Kidney (tissue), 14 donors: ENCODE measurements around the gene C4A. TPM values are rescaled to one million over a fixed set of nuclear protein-coding genes. Genes with fewer than 3 reads are reported as not detected.
"Not testable (repeated sequence)": the region's sequence is repeated elsewhere in the genome, so short reads cannot be mapped to it uniquely, and the experiment has no call there.

Source experiments
- DNase-seq, 5 donors: peaks; one replicate each; pipeline ENCODE4 v3.0.0-alpha.2; 2013 to 2020
- FAIRE-seq: peaks from 2 replicates; lab custom pipeline; 2012; peaks lifted over from hg19 to GRCh38; lab: Jason Lieb, UNC
- H3K27ac ChIP-seq, 2 donors: one replicate each; pipeline ENCODE4 v1.7.0; 2013; ENCODE audit warnings: low read depth in 2 of 2, low read length in 2 of 2, inconsistent platforms in 1 of 2
- H3K27me3 ChIP-seq: one replicate; pipeline ENCODE4 v1.7.1; 2013; ENCODE audit warnings: low read length, inconsistent platforms; ENCODE audit not compliant: control insufficient read depth, insufficient read depth
- H3K36me3 ChIP-seq, 3 donors: one replicate each; pipeline versions ENCODE4 v1.7.0 to v1.7.1; 2013; ENCODE audit warnings: low read length in 3 of 3, control low read depth in 1 of 3, inconsistent platforms in 1 of 3; ENCODE audit not compliant: insufficient read depth in 3 of 3, control insufficient read depth in 2 of 3
- H3K4me1 ChIP-seq, 3 donors: one replicate each; pipeline versions ENCODE4 v1.7.0 to v1.7.1; 2013; ENCODE audit warnings: low read length in 3 of 3, inconsistent platforms in 1 of 3, low read depth in 1 of 3; ENCODE audit not compliant: control insufficient read depth in 2 of 3, insufficient read depth in 2 of 3
- H3K4me3 ChIP-seq, 3 donors: one replicate each; pipeline versions ENCODE4 v1.7.0 to v1.8.1; 2013; ENCODE audit warnings: low read length in 3 of 3, control low read depth in 1 of 3, inconsistent platforms in 1 of 3
- H3K9ac ChIP-seq, 3 donors: one replicate each; pipeline versions ENCODE4 v1.7.0 to v1.7.1; 2013; ENCODE audit warnings: low read length in 3 of 3, control low read depth in 1 of 3, inconsistent platforms in 1 of 3
- H3K9me3 ChIP-seq, 3 donors: one replicate each; pipeline versions ENCODE4 v1.7.0 to v1.7.1; 2013; ENCODE audit warnings: low read length in 3 of 3, control low read depth in 1 of 3, inconsistent platforms in 1 of 3; ENCODE audit not compliant: control insufficient read depth in 2 of 3, insufficient read depth in 1 of 3
- CTCF ChIP-seq: IDR thresholded peaks from 3 replicates; pipeline ENCODE4 v1.5.1; 2012; ENCODE audit warnings: mild to moderate bottlenecking, moderate library complexity, borderline replicate concordance; ENCODE audit not compliant: insufficient read depth; ENCODE audit errors: extremely low read depth
- intact Hi-C: fragments of 100-400 bp; cut with DNase I; formaldehyde crosslinking; loops from one replicate; pipeline ENCODE4 v1.11.1; 2022
- polyA plus RNA-seq: library from polyadenylated mRNA; stranded (reverse); fragments of 350-450 nt; fragmentation: Illumina TruSeq; extraction: RNeasy Lipid Tissue Mini Kit (QIAGEN cat#74804); gene quantifications from one replicate; pipeline ENCODE4 v1.2.3, GENCODE V29; 2014; ENCODE audit warnings: low read depth, low replicate concordance; ENCODE audit not compliant: insufficient read depth
- total RNA-seq: library from RNA; stranded (reverse); fragmentation: NEBNext Ultra II Directional; extraction: Animal tissue kit (Norgen Biotek cat#: 25700); gene quantifications from one replicate; pipeline ENCODE4 v1.2.1, GENCODE V29; 2021
- donor health status: control.
- donor health status: control.
- donor health status: control.
- donor health status: control.
- donor health status: control.
- donor health status: DM: yes; HTN: yes; CAD: no.
- donor health status: Normal renal cell carcinoma (clear cell type).

The C4A gene
- total and polyA plus RNA-seq, 2 donors from 2014 or later = 250 to 521 TPM

DNA sequence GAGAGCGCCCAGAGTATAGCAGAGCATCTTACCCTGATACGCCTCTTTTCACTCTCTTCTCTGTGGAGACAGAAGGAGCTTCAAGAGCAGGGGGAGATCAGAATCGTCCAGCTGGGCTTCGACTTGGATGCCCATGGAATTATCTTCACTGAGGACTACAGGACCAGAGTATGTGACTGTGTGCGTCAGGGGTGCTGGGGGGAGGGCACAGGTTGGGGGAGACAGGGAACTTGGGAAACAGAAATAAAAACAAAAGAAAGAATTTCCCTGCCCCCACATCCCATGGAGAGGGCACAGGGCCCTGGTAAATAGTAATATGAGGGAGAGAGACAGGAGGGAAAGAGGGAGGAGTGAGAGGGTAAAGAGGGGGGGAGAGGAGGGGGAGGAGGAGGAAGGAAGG is 3.0 kb upstream of the C4A start:
- peak in 1 of 5 donors; percentile 22 for DNase-seq

DNA sequence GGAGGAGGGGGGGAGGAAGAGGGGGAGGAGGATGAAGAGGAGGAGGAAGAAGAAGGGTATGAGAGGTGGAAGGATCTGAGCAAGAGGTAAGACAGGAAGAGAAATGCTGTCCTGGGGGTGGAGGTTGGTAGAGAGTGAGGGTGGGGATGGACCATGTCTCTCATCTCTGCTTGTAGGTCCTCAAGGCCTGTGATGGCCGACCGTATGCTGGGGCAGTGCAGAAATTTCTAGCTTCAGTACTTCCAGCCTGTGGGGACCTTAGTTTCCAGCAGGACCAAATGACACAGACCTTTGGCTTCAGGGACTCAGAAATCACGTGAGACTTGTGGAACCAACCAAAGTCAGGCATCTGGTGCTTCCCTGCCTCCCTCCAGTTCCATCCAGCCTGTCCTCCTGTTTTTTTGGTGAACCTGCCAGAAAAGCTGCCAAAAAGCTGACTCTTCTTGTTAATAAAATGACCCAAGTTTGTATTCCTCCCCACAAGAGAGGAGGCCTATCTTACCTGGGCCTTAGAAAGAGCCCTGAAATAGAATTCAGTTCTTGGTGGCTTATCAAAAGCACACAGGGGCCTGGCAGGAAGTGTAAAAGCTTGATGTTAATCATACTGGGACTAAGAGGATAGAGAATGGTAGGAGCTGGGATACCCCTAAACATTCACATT is 2.5 kb upstream of the C4A start:
- FAIRE-seq = no peak
- H3K4me1 ChIP-seq = peaks cover 0 to 2% (median 0%) of the 10 kb centered on the region in 3 donors
- H3K4me3 ChIP-seq = no peak overlapping the region
- H3K27me3 ChIP-seq = no peaks in the 10 kb centered on the region
- TF ChIP-seq CTCF = no peak
- peaks cover 0 to 5% (median 0%) of the 10 kb centered on the region in 3 donors for H3K36me3 ChIP-seq
- intact Hi-C loops = no loop called here
- no peak overlapping the region for H3K9ac ChIP-seq
- H3K27ac ChIP-seq = peak overlapping the region in 1 of 2 donors; percentile 83
- H3K9me3 ChIP-seq = no peaks in the 10 kb centered on the region
- DNase-seq = no peak

More for the DNA sequence above, 3.0 kb upstream of the C4A start:
- FAIRE-seq = no peak
- Histone ChIP-seq H3K4me1 (peaks cover 0 to 2% (median 0%) of the 10 kb centered on the region in 3 donors), H3K27me3 (no peaks in the 10 kb centered on the region), H3K9ac (no peak overlapping the region), H3K4me3 (no peak overlapping the region), H3K27ac (peak overlapping the region in 1 of 2 donors; percentile 41), H3K36me3 (peaks cover 0 to 5% (median 0%) of the 10 kb centered on the region in 3 donors), H3K9me3 (no peaks in the 10 kb centered on the region)
- intact Hi-C loops = no loop called here
- TF ChIP-seq CTCF = no peak

GRCh38 chr6:31980195-31980876 is 1.5 kb upstream of the C4A start:
- H3K4me3 ChIP-seq, H3K36me3 ChIP-seq, FAIRE-seq, H3K4me1 ChIP-seq, H3K9ac ChIP-seq, H3K27me3 ChIP-seq, intact Hi-C loops, H3K9me3 ChIP-seq: not testable (repeated sequence)
- peak overlapping the region in 1 of 2 donors; percentile 83 for H3K27ac ChIP-seq
- peak in 1 of 5 donors; percentile 1 for DNase-seq

- H3K9me3 ChIP-seq, H3K36me3 ChIP-seq, H3K4me3 ChIP-seq, H3K27me3 ChIP-seq, DNase-seq, intact Hi-C loops, H3K27ac ChIP-seq, FAIRE-seq, H3K4me1 ChIP-seq, H3K9ac ChIP-seq: not testable (repeated sequence)
These were observed 859 bp upstream of the C4A start for GRCh38 chr6:31980998-31981397.

DNA sequence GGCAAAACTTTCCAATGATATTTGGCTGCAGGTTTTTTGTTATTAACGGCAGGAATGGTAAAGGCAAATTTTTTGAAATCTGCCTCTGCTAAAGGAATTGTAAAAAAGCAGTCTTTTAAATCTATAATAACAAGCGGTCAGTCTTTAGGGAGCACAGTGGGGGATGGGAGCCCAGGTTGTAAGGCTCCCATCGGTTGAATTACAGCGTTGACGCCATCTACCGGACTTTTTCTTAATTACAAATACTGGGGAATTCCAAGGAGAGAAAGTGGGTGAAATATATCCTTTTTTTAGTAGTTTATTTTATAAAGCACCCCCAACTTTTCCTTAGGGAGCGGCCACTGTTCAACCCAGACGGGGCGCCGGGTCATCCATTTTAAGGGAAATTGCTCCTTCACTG is 7.5 kb downstream of the C4A start:
- DNase-seq, H3K27me3 ChIP-seq, H3K9ac ChIP-seq, H3K4me3 ChIP-seq, H3K27ac ChIP-seq, H3K9me3 ChIP-seq, H3K4me1 ChIP-seq, FAIRE-seq, H3K36me3 ChIP-seq, intact Hi-C loops: not testable (repeated sequence)

- DNase-seq, H3K36me3 ChIP-seq, FAIRE-seq, H3K4me3 ChIP-seq, H3K4me1 ChIP-seq, H3K9me3 ChIP-seq, H3K27ac ChIP-seq, H3K27me3 ChIP-seq, H3K9ac ChIP-seq, intact Hi-C loops: not testable (repeated sequence)
These were observed 12.6 kb downstream of the C4A start for GRCh38 chr6:31994421-31994820.

GRCh38 chr6:31996385-31996784 is 14.5 kb downstream of the C4A start:
- H3K4me1 ChIP-seq, FAIRE-seq, H3K4me3 ChIP-seq, H3K36me3 ChIP-seq, H3K27ac ChIP-seq, intact Hi-C loops, H3K27me3 ChIP-seq, H3K9me3 ChIP-seq, DNase-seq, H3K9ac ChIP-seq: not testable (repeated sequence)
